OCI-M1 (cell line): ENCODE measurements around the gene TRAK1.

Source experiments
- DNase-seq: peaks from one replicate; lab custom pipeline; 2025; lab: John Stamatoyannopoulos, UW

TRAK1 gene

DNA sequence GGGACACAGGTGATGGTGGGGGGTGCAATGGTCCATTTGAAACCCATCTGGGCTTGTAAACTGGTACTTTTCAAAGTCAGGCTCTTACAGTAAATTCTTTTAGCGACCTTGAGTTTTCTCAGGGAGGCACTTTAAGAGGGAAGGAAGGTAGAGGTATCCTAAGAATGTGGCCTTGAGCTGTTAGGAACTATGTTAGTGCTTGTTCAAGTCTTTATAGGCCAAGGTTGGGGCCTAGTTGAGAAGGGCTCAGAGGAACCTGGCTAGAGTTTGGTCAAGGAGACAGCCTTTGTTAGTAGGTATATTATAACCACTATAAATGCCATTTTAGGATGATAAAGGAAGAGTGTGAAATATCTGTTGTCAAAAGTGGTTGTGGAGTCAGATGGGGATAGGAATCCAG, 184.1 kb downstream of the TRAK1 start:
- no peak for DNase-seq
